Nucleus accumbens (tissue), 56 donors: ENCODE data around the gene IFT27.

Experiments
- DNase-seq, 56 donors: peaks; one replicate each; lab custom pipeline; 2025; lab: John Stamatoyannopoulos, UW

IFT27 gene

DNA sequence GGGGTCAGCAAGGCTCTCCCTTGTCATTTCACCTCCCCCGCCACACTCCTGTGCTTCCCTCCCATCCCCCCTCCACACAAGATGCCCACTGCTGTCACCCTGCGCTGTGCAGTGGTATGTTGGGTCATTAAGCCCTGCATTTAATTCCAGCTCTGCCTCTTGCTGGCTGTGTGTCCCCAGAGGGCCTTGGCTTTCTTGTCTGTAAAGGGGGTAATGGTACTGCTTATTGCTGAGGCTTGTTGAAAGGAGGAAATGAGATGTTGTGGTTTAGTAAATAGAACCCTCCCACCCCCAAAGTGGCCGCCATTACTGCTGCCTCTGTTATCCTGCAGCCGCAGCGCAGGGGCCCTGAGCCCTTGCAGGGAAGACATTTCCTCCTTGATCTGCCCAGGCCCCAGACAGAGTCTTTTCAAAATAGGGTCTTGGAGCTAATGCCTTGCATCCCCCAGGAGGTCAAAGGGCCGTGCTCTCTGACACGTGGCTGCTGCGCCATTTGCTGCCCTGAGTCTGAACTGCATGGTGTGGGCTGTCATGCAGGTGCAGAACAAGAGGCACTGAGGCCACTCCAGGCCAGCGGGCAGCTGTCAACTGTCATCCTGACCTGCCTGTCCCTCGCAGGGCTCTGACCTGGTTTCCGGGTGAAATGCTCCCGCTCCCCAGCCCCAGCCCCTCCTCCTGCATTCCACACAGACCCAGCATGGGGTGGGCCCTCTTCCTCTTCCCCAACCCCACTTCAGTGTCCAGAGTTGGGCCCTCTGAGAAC, 22.2 kb upstream of the IFT27 start:
- DNase-seq = no peak

GRCh38 chr22:36797374-36797773, 21.5 kb upstream of the IFT27 start:
- DNase-seq = no peak

DNA sequence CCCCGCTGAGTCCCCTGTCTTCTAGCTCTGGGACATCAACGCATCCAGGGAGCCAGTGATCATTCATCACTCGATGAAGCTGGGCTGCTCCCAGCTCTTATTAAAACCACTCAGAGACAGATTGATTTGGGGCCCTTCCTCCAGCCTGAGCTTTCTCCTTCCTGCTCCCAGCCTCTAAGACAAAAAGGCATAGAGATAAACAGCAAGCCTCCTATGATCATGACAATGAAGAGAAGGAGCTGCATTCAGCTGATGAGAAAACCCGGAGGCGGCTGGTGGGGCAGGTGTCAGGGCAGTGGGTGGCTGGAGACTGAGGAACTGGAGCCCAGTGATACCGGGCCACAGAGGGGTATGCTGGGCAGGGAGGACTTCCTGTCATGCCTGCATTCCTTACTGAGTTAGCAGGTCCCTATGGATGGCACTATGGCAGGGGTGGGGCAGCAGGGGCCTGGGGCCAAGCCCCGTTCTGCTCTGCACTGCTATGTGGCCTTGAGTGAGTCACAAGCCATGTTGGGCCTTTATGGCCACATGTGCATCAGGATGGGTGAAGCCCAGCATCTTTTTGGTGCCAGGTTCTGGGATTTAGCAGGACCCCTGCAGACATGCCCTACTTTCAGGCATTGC, 20.7 kb upstream of the IFT27 start:
- DNase-seq = no peak

DNA sequence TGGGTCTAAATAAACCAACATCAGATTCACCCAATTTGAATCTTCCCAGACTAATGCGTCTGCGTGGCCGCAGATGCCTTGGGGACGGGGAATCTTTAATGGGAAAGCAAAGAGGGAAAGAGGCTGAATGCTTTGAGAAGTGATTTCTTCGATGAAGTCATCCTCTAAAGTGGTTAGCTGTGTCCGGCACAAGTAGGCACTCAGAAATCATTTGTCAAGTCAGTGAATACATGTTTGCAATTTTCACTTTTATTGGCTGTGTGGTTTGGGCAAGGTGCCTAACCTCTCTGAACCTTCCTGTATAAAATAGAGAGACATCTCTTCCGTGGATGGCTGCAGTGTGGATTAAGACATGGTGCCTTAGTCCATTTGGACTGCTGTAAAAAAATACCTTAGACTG, 19.7 kb upstream of the IFT27 start:
- DNase-seq = no peak

- DNase-seq = no peak
These were observed 14.7 kb upstream of the IFT27 start for GRCh38 chr22:36790648-36791047.

GRCh38 chr22:36787204-36787988, 11.5 kb upstream of the IFT27 start:
- no peak for DNase-seq

- no peak for DNase-seq
These were observed 7.8 kb upstream of the IFT27 start for GRCh38 chr22:36783743-36784142.

- DNase-seq = peak in 52 of 56 donors; percentile 6 to 85 (median 58)
These were observed 6.0 kb upstream of the IFT27 start for GRCh38 chr22:36781656-36782627.

DNA sequence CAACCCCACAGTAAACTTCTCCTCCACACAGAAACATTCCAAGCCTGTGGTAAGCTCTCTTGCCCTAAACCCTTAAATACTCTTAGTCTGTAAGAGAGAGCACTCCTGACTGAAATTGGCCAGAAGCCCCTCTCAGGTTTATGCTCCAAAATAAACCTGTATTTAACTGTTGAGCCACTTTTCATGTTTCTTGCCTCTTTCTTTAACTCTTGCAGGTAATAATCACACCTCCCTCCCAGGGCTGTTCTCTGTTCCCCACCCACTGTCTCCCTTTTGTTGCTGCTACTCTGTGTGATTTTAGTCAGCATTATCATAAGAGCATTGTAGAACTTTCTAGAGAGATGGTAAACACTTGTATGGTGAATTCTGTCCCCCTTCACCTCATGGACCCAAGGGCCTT, 2.1 kb upstream of the IFT27 start:
- DNase-seq = no peak

DNA sequence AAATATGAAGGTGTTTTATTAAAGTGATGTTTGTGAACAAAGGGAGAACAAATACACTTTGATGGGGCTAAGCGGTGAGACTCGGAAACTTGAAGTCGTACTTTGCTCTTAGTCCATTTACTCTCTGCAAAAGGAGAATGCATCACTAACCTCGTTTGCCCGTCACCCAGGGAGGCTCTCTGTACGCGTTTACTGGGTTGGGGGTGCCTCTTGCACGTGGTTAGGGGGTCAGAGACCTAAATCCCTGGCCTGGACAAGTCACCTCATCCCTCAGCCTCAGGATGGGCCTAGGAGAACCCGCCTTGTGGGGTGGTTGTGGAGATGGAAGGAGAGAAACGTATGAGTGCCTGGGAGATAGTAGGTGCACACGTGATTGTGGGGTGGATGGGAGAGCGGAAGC, 803 bp upstream of the IFT27 start:
- DNase-seq = peak in 5 of 56 donors; percentile 12 to 44 (median 30)

GRCh38 chr22:36775586-36775963, 344 bp downstream of the IFT27 start:
- peak in 36 of 56 donors; percentile 20 to 82 (median 56) for DNase-seq

DNA sequence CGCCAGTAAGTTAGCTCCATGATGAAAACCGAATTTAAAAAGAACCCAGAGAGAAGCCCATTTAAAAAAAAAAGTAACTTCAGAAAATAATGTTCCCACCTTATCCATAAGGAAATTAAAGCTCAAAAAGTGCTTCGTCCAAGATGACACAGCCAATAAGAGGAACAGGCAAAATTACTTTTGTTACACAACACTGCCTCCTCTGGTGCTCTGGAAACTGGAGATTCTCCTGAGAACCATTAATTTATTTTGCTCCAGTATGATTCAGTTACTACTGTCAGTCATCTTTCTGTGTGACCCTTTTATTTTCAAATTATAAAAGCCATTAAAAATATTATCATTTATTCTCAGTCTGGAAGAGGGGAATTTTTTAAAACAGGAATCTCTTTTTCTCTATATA, 2.0 kb downstream of the IFT27 start:
- DNase-seq = peak in 5 of 56 donors; percentile 5 to 18 (median 7)

- no peak for DNase-seq
These were observed 3.5 kb downstream of the IFT27 start for GRCh38 chr22:36772451-36772850.

- DNase-seq = no peak
These were observed 4.4 kb downstream of the IFT27 start for GRCh38 chr22:36771356-36772063.

- no peak for DNase-seq
These were observed 5.2 kb downstream of the IFT27 start for GRCh38 chr22:36770513-36771231.

DNA sequence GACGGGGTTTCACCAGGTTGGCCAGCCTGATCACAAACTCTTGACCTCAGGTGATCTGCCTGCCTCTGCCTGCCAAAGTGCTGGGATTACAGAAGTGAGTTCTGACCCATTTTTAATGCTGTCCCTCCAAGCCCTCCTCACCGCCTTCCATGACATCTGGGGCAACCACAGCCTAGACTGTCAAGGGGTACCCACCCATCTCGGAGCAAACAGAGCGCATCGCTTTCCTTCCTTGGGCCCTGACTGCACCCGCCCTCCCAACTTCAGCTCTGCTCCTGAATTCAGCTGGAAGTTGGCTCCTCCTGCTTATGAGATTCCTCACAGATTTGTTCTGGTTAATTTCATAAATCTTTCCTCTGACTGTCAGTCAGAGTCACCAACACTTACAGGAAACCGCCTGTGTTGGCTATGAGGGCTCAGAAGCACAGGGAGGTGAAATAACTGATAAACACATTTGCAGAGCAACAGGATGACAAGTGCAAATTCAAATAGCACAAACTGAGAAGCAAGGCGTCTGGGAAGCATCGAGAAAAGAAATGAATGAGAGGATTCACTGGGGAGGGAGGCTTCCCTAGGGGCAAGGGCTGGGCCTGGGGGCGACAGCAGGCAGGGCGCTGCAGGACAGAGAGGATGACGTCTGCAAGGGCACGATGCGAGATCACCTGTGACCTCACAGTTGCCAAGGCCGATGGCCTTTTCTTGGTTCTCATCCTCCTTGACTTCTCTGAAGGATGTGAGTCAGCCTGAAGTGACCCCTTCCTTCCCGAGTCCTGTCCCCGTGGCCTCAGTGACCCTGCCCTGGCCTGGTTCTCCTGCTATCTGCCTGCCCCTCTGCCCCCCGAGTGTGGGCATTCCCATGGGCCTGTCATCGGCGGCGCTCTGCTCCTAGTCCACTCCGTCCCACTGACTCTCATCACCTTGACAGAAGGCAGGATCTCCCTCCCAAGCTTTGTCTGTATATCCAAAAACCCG, 6.1 kb downstream of the IFT27 start:
- no peak for DNase-seq

- no peak for DNase-seq
These were observed 7.3 kb downstream of the IFT27 start for GRCh38 chr22:36768616-36769015.

GRCh38 chr22:36768141-36768540, 7.8 kb downstream of the IFT27 start:
- DNase-seq = no peak
